Keratinocyte (primary cell): ENCODE data around the gene GSAP.

Source experiments
- CTCF ChIP-seq, 3 experiments: IDR thresholded peaks in 1 of 3; conservative IDR thresholded peaks in 1 of 3; optimal IDR thresholded peaks in 1 of 3; 2 replicates in 2 of 3; 3 replicates in 1 of 3; pipeline versions ENCODE3 to v1.5.1; 2011; ENCODE audit warnings: low read length in 3 of 3, mild to moderate bottlenecking in 3 of 3, moderate library complexity in 2 of 3, control low read depth in 1 of 3, inconsistent platforms in 1 of 3; ENCODE audit not compliant: insufficient read depth in 2 of 3; ENCODE audit errors: extremely low read depth in 1 of 3
- EZH2 ChIP-seq: IDR thresholded peaks from one replicate; pipeline ENCODE4 v1.6.1; 2012; ENCODE audit warnings: inconsistent platforms, mild to moderate bottlenecking, low read length, moderate library complexity

GRCh38 chr7:77288676-77289320 lies 127.4 kb downstream of the GSAP start:
- TF ChIP-seq CTCF (optimal IDR thresholded peaks at IDR 0.05 in 1 of 3, IDR thresholded peaks at IDR 0.05 in 1 of 3, conservative IDR thresholded peaks at IDR 0.05 in 1 of 3; ENCODE audit: extremely low read depth in 1 of 3, insufficient read depth in 2 of 3, low read length in 3 of 3), result no peak
- TF ChIP-seq EZH2, result no peak
